NCI-H748 (cell line): Measurements from ENCODE around the gene PDCD1.
"Not testable (repeated sequence)": the region's sequence is repeated elsewhere in the genome, so short reads cannot be mapped to it uniquely, and the experiment has no call there.

ENCODE experiments used
- DNase-seq: peaks from one replicate; lab custom pipeline; 2025; ENCODE audit not compliant: unreplicated experiment; lab: John Stamatoyannopoulos, UW

Gene PDCD1

DNA sequence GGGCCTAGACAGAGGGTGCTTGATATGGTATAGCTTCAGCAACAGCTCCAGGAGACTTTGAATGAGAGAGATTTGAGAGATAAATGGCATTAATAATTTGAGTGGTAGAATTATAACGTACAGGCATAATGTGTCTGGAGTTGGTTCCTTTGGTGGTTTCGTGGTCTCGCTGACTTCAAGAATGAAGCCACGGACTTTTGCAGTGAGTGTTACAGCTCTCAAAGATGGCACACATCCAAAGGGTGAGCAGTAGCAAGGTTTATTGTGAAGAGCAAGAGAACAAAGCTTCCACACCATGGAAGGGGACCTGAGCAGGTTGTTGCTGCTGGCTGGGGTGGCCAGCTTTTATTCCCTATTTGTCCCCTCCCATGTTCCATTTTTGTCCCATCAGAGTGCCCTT lies 23.1 kb downstream of the PDCD1 start:
- no peak for DNase-seq

- DNase-seq, result no peak
Measured at GRCh38 chr2:241834527-241835210, 24.0 kb downstream of the PDCD1 start.

- DNase-seq, result not testable (repeated sequence)
Measured at GRCh38 chr2:241833756-241834526, 24.8 kb downstream of the PDCD1 start.

DNA sequence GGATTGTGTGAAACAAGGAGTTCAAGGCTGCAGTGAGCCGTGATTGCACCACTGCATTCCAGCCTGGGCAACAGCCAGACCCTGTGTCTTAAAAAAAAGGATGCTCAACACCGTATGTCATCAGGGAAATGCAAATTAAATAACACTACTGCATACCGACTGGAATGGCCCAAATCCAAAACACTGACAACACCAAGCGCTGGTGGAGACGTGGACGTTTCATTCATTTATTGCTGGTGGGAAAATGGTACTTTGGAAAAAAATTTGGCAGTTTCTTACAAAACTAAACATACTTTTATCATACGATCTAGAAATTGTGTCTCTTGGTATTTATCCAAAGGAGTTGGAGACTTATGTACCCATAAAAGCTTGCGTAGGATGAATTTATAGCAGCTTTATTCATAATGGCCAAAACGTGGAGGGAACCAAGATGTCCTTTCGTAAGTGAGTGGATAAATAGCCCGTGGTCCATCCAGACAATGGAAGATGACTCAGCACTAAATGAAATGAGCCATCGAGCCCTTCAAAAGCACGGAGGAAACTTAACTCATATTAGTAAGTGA lies 25.5 kb downstream of the PDCD1 start:
- DNase-seq, result no peak

DNA sequence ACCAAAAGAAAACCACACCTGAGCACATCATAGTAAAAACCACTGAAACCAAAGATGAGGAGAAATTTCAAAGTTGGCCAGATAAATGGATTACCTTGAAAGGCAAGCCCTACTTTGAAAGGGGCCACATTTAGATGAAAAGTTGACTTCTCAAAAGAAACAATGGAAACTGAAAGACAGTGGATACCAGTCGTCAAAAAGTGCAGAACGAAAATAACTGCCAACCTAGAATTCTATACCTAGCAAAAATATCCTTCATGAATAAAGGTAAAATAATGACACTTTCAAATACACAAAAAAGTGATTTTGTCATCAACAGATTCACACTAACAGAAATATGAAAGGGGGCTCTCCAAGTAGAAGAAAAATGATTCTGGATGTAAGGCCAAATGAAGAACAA lies 31.3 kb downstream of the PDCD1 start:
- no peak for DNase-seq

GRCh38 chr2:241823531-241824437 lies 34.9 kb downstream of the PDCD1 start:
- not testable (repeated sequence) for DNase-seq

GRCh38 chr2:241822264-241822623 lies 36.5 kb downstream of the PDCD1 start:
- DNase-seq, result no peak

- no peak for DNase-seq
Measured at GRCh38 chr2:241821460-241822263, 37.0 kb downstream of the PDCD1 start.

DNA sequence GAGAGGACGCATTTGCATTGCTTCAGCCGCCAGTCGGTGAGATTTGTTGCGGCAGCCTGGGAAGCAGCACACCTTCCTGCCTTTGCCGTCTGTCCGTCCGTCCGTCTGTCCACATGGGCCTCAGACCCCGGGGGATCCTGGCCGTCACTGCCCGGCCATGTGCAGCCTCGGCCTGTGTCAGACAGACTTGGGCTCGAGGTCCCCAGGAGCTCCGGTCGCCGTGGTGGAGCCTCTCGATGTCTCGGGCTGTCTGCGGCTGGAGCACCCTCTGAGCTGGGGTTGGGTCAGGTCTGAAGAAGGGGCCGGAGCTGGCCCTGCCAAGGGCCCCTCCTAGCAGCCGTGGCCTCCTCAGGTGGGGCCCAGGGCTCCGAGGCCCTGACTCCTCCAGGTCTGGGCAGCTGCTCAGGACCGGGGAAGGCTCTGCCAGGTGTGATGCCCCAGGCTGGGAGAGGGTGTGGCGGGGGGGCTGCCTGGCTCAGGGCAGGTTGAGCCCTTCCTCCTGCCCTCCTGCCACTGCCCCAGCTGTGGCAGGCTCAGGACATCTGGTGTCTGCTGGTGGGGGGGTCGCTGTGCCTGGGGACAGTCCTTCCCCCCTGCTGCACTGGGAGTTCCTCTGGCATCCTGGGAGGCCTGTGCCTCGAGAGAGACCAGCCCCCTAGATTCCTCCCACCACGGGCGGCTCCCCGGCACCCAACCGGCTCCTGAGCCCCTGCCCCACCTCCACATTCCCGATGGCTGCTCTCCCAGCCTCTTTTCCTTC lies 37.9 kb downstream of the PDCD1 start:
- DNase-seq, result no peak

DNA sequence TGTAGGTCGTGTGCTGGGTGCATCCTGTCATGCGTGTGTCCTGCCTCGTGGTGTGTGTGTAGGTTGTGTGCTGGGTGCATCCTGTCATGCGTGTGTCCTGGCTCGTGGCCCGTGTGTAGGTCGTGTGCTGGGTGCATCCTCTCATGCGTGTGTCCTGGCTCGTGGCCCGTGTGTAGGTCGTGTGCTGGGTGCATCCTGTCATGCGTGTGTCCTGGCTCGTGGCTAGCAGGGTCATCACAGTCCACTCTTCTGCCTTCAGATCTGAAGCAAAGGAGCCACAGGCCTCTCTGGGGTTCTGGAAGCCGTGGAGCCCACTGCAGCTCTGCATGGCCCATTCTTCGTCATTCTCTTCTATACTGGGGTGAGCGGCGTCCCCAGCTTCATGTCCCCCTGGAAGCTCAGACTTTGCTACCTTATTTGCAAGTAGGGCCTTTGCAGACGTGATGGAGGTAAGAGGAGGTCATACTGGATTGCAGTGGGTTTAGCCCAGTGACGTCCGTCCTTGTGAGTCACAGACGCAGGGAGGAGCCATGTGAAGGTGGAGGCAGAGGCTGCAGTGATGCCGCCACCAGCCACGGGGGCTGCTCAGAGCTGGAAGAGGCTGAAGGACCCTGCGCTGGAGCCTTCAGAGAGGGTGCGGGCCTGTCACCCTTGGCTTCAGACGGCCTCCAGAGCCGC lies 38.6 kb downstream of the PDCD1 start:
- not testable (repeated sequence) for DNase-seq

DNA sequence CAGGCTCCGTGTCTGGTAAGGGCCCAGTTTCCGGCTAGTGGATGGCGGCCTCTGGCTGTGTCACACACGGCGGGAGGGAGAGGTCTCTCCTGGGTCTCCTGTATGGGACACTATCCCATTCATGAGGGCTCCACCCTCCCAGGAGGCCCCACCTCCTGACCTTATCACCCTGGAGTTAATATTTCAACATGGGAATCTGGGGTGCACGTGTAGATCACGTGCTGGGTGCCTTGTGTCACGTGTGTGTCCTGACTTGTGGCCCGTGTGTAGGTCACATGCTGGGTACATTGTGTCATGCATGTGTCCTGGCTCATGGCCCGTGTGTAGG lies 39.8 kb downstream of the PDCD1 start:
- DNase-seq, result no peak

- DNase-seq, result no peak
Measured at GRCh38 chr2:241818229-241818942, 40.3 kb downstream of the PDCD1 start.

- DNase-seq, result not testable (repeated sequence)
Measured at GRCh38 chr2:241817821-241818215, 40.9 kb downstream of the PDCD1 start.

DNA sequence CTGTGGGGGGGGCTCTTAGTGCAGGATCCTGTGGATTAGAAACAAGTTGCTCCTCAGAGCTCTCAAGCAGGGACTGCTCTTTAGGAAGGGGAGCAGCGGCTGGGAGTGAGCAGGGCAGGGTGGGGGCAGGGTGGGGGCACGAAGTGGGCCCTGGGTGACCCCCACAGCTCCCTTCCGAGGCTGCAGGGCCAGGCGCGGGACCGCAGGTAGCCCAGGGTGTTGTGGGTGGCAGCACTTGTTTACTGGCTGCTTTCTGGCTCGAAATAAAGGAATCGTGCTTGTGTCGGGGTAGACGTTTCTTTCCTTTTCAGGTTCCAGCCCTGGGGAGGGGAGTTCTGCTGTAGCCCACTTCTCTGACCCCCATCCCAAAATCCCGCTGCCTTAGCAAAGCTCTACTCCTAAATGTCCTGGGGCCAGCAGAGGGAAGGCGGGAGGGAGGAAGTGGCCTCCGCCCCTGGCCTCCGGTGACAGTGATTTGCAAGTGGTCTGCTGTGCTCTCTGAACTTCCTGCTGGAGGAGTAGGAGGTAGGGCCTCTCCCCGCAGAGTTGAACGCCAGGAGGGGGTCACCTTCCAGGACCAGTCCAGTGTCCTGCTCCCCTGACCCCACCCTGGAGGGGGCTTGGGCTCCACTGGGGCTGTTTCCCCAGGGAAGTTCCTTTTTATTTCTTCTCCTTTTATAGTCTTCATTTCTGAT lies 41.4 kb downstream of the PDCD1 start:
- no peak for DNase-seq

- no peak for DNase-seq
Measured at GRCh38 chr2:241816431-241817121, 42.1 kb downstream of the PDCD1 start.

GRCh38 chr2:241815477-241816430 lies 42.9 kb downstream of the PDCD1 start:
- DNase-seq, result no peak
